RCC 7860 (cell line): ENCODE results near the gene GPR17.

ENCODE experiments used
- DNase-seq: peaks from one replicate; pipeline ENCODE4 v3.0.0-alpha.2; 2015; ENCODE audit warnings: low spot score
- FAIRE-seq: peaks from 2 replicates; lab custom pipeline; 2012; peaks lifted over from hg19 to GRCh38; lab: Jason Lieb, UNC

Gene GPR17

DNA sequence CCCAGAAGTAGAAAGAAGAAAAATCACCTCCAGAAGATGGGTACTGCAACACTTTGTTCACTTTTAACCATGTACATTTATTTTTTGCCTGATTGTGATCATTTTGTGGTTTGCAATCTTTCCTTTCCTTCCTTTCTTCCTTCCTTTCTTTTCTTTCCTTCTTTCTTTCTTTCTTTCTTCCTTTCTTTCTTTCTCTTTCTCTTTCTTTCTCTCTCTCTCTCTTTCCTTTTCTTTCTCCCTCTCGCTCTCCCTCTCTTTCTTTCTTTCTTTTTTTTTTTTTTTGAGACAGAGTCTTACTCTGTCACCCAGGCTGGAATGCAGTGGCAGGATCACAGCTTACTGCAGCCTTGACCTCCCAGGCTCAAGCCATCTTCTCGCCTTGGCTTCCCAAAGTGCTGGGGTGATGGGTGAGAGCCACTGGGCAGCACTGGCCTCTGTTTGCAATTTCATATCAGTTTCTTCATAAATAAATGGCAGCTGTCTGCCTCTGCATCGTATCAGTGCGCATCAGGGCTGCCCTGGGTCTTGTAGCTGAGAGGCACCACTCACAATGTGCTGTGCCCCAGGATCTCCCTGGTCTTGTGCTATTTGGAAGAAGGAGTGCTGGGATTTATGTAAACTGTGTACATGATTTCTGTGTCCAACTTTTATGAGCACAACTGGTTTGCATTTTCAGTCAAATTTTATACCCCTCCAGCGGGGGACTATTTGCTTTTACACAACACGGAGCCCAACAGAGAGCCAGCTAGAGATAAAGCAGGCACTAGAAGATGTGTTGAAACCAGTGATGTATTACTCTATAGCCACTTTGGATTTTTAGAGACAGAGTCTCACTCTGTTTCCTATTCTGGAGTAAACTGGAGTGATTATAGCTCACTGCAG lies 36.3 kb downstream of the GPR17 start:
- DNase-seq (no peak), FAIRE-seq (no peak)

- DNase-seq, result no peak
- FAIRE-seq, result no peak
Observed at GRCh38 chr2:127683056-127683455, 37.1 kb downstream of the GPR17 start.

GRCh38 chr2:127683757-127684156 lies 37.8 kb downstream of the GPR17 start:
- FAIRE-seq, result no peak

DNA sequence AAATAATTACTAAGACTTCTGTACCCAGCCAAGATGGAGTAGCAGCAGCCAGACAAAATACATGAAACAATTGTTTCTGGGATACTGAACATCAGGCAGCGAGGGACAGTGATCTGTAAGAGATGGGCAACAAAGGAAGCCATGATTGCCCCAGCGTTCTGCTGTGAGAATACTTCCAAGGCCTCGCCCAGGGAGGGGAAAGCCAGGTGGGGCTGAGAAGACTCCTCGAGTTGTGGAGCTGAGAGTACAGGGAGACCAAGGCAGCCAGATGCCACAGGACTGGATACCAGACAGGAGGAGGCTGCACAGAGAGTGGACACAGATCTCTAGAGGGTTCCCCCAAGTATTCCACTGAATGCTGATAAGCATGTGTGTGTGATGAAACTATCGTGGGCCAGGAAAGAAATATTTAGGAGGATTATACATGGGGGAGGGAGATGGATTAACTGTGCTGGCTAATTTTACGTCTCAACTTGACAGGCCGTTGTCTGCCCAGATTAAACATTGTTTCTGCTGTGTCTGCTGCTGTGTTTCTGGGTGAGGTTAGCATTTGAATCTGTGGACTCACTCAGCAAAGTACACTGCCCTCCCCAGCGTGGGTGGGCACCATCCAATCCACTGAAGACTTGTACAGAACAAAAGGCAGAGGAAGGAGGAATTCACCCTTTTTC lies 39.6 kb downstream of the GPR17 start:
- DNase-seq (no peak), FAIRE-seq (no peak)

More at GRCh38 chr2:127683757-127684156, 37.8 kb downstream of the GPR17 start:
- no peak for DNase-seq

GRCh38 chr2:127688405-127688804 lies 42.5 kb downstream of the GPR17 start:
- no peak for DNase-seq
- FAIRE-seq, result no peak

DNA sequence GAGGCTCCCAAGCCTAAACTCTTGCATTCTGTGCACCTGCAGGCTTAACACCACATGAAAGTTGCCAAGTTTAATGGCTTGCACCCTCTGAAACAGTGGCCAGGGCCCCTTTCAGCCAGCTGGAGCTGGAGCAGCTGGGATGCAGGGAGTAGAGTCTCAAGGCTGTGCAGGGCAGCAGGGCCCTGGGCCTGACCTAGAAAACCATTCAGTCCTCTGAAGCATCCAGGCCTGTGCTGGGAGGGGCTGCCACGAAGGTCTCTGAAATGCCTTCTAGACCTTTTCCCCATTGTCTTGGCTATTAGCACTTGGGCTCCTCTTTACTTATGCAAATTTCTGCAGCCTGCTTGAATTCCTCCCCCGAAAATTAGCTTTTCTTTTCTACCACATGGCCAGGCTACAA lies 44.7 kb downstream of the GPR17 start:
- DNase-seq, result no peak
- no peak for FAIRE-seq

DNA sequence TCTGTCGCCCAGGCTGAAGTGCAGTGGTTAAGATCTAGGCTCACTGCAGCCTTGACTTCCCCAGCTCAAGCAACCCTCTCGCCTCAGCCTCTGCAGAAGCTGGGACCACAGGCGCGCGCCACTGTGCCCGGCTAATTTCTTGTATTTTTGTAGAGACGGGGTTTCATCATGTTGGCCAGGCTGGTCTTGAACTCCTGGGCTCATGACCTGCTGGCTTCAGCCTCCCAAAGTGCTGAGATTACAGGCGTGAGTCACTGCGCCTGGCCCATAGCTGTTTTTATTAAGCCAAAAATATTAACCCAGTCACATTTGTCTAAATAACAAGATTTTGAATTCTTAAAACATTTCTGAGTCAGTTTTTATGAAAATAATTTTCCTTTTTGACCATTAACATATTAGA lies 49.0 kb downstream of the GPR17 start:
- DNase-seq (no peak), FAIRE-seq (no peak)

GRCh38 chr2:127695491-127696472 lies 49.8 kb downstream of the GPR17 start:
- FAIRE-seq, result peak; percentile 93
- peak; percentile 96 for DNase-seq

DNA sequence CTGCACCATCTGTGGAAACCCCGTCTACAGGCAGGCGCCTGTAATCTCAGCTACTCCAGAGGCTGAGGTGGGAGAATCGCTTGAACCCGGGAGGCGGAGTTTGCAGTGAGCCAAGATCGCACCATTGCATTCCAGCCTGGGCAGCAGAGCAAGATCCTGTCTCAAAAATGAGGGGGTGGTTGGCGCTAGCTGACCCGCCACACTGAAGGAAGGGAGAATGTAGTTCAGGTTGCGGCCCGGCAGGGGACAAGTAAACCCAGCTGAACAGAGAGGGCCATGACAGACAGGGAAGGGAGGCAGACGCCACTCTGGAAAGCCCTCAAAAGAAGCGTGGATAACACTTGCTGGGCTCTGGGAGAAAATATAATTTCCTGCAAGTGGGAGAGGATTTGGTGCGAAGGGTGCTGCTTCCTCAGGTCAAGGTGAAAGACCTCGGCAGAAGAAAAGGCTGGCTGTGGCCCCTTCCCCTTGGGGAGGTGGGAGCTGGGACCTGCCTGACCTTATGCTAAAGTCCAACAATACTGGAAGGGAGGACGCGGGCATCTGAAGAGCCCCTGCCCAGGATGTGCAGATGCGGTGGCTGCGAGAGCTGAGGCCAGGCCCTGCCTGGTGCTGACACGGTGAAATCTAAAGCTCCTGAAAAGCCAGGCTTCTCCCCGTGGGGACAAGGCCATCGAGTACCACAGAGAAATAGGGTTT lies 51.7 kb downstream of the GPR17 start:
- DNase-seq (no peak), FAIRE-seq (no peak)

DNA sequence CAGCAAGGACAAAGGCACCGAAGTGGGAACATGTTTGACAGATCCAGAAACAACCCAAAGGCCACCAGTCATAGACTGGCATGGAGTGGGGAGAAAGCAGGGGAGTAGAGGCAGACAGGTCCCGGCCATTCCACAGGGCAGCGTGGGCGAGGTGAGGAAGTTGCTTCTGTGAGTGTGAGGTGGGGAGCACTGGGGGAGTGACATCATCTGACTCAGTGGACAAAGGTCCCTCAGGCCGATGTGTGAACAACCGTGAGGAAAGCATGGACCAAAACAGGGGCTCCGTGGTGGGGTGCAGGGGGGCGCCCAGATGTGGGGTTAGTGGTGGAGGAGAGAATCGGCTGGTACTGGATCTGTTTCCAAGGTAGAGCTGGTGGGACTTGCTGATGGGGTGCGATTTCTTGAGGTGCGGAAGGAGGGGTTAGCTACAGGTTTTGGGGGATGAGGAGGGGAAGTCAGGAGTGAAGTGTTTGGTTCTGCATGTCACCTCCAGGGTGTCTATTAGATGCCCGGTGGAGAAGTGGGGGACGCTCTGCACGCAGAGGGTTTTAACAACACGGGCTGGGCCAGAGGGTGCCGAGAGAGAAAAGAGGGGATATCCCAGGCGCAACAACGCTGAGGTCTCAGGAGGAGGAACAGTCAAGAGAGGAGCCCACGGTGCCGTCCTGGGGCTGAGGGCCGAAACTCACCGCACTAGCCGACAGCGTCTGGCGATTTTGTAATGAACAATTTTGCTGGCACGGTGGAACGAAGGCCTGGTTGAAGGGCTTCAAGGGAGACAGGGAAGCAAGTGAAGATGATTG lies 52.8 kb downstream of the GPR17 start:
- no peak for DNase-seq
- no peak for FAIRE-seq

DNA sequence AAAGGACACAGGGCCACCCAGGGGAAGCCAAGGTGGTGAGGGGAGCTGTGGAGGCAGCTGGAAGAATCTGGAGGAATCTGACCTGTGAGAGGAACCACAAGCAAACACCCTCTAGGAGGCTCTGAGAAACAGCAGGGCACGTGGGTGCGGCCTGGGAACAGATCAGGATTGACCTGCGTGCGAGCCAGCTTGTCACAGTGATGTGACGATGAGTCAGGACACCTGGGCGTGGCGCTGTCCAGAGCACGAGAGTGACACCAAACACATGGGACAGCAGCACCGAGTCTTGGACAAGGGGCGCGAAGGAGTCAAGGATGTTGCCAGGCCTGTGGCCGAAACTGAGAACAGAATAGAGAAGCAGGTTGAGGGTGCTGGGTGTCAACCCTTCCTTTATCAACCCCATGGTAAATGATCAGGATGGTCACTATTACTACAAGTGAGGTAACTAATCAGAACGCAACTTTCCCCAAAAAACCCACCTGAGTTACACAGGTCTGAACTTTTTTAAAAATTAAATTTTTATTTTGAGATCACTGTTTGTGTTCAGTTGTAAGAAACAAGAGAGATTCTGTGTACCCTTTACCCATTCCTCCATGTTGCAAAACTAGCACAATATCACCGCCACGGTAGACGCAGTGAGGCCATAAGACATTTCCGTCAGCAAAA lies 54.7 kb downstream of the GPR17 start:
- DNase-seq (peak; percentile 93), FAIRE-seq (peak; percentile 74)

GRCh38 chr2:127701193-127701650 lies 55.3 kb downstream of the GPR17 start, which contains the start of gene SFT2D3:
TSS of gene SFT2D3 (plus strand) at chr2:127701497. CDS start at chr2:127701529, 32 bp downstream.
- FAIRE-seq, result no peak
- DNase-seq, result peak; percentile 88

GRCh38 chr2:127701651-127702394 lies 55.9 kb downstream of the GPR17 start:
- DNase-seq (peak; percentile 57), FAIRE-seq (no peak)
